ENCODE data around the gene MAML2.

MAML2 gene

DNA sequence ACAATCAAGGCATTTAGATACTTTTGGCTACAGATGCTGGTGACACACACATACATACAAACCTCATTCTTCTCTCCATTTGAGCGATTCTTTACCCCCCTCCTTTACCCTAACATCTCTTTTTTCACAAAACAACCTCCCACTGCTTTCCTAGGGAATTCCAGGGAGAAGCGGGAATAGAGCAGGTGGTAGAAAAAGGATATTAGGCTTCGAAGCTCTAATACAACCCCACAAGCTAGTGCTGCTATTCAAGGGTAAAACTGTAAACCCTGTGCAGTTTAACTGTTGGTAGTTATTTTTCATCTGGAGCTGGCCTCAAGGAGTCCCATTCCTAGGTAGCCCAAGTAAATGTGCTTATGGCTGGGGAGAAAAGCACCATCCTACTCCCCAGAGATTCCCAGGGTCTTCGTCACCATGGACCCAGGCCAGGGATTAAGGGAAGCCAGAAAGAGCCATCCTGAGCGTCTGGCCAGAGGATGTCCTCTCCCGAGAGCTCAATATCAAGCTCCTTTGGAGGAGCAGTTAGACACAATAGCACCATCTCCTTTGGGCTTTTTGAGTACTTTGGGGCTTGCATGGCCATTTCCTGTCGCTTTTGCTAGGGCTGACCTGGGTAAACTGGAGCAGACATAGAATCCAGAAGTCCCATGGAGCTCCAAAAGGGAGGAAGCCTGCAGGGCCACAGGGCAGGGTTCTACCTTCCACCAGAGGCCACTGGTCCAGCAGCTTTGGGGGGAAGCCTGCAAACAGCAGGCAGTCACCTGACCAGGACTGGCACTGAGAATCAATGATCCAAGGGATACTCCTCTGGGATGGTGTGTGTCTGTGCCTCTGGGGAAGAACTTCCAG lies 3.1 kb downstream of the MAML2 start:
- peak overlapping the region; percentile 63 for H3K4me3 ChIP-seq (ENCODE audit: low read length)
- peak; percentile 38 for DNase-seq (ENCODE audit: low read depth)
- TF ChIP-seq, protein P1, sequence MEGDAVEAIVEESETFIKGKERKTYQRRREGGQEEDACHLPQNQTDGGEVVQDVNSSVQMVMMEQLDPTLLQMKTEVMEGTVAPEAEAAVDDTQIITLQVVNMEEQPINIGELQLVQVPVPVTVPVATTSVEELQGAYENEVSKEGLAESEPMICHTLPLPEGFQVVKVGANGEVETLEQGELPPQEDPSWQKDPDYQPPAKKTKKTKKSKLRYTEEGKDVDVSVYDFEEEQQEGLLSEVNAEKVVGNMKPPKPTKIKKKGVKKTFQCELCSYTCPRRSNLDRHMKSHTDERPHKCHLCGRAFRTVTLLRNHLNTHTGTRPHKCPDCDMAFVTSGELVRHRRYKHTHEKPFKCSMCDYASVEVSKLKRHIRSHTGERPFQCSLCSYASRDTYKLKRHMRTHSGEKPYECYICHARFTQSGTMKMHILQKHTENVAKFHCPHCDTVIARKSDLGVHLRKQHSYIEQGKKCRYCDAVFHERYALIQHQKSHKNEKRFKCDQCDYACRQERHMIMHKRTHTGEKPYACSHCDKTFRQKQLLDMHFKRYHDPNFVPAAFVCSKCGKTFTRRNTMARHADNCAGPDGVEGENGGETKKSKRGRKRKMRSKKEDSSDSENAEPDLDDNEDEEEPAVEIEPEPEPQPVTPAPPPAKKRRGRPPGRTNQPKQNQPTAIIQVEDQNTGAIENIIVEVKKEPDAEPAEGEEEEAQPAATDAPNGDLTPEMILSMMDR (conservative IDR thresholded peaks at IDR 0.05; ENCODE audit: low read length): no peak

DNA sequence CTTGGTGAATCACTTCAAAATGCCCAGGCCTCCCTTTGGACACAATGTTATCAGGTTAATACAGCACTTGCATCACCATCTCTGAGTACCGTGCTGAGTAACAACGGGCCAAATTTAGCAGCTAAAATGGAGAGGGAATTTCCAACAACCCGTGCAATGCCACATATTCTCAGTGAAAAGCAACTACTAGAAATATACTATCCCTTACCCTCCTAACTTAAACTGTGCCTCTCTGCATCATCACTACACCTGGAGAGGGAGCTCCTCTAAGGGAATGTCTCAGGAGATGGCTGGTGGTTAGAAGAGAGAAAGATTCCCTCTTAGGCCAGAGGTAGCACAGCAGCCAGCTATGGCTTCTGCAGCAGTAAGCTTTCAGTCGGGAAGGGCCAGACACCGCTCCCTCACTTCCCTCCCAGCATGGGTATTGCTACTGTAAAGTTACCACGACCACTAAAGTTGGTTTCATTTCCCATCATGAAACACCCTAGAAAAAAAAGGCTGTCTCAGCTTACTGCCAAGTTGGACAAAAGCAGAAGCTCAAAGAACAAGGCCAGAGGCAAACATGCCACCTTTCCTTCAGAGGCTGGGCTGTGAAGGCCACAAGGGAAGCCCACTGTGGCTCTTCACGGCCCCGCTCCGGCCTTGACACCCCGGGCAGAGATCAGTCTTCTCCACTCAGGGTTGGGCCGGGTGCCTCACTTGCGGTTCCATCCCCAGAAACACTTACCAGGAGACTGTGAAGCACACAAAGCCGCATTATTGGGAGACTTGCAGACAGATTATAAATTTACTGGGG lies 3.9 kb downstream of the MAML2 start:
- peak overlapping the region; percentile 63 for H3K4me3 ChIP-seq (ENCODE audit: low read length)
- peak; percentile 43 for DNase-seq (ENCODE audit: low read depth)
- TF ChIP-seq, protein P1 (conservative IDR thresholded peaks at IDR 0.05; ENCODE audit: low read length): no peak

DNA sequence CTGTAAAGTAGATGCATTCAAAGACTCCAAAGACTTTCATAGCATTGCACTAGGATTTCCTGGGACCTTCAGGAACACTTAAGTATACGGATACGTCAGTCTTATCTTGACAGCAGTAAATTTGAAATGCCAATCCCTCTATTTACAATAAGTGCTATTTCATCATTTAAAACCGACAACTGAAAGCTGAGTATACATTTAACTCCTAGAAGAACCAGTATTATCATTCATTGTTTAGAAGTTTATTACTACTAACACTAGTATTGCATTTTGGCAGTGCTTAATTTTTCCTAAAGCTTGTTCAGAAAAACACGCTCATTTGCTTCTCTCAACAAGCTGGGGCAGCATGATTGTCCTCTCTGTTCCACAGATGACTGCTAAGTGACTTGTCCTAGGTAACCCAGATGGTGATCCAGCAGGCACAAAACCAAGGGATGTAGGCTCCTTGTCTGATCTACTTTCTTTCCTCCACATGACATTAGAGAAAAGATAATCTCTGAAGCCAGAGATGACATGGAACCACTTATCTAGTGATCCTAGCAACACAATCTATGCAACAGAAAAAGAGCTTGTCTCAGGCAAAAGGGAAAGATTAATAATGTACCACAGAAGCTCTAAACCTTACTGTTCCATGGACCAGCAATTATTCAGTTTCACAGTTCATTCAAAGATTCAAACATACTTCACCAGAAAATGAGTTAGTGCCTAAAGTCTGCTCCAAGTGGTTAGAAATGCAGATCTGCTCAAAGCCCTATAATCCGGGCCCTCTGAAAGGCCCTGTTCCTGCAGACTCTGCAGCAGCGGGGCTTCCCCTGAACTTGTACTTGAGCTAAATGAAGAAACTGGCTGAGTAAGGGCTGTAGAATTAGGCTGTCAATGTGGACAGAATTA lies 5.2 kb downstream of the MAML2 start:
- peak; percentile 54 for DNase-seq (ENCODE audit: low read depth)
- peak overlapping the region; percentile 63 for H3K4me3 ChIP-seq (ENCODE audit: low read length)
- TF ChIP-seq, protein P1 (conservative IDR thresholded peaks at IDR 0.05; ENCODE audit: low read length): no peak

DNA sequence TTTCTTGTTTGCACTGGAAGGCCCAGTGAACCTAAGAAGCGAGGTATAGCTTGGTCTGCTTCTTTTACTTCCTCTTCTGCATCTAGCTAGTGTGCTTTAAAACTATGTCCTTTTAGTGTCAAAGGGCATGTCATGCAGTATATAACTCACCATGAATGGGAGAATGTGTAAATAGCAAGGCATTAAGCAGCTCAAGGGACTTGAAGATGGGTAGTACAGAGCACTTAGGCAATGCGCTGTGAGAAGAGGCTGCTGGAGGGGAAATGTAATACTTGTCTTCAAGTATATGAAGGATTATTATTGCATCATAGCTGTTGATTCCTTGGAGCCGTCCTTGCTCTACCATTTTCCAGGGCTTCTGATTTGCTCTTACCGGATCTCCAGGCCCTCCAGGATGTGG lies 7.6 kb downstream of the MAML2 start:
- TF ChIP-seq, protein P1 (conservative IDR thresholded peaks at IDR 0.05; ENCODE audit: low read length): no peak
- DNase-seq (ENCODE audit: low read depth): no peak
- no peak overlapping the region for H3K4me3 ChIP-seq (ENCODE audit: low read length)

DNA sequence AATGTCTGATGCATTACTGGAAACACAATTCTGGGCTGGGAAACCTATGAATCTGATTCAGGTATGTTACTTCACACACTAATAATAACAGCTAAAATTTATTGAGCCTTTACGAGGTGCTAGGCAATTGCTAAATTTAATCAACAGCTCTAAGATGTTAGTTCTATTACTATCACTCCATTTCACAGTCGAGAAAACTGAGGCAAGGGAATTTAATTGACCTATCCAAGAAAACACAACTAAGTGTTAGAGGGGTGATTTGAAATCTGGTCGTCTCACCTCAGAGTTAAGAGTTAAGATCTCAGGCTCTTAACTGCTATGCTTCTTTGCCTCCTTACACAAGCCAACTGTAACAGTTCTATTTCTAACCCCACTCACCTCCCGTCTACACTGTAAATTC lies 8.8 kb downstream of the MAML2 start:
- H3K4me3 ChIP-seq (ENCODE audit: low read length): no peak overlapping the region
- TF ChIP-seq, protein P1 (conservative IDR thresholded peaks at IDR 0.05; ENCODE audit: low read length): no peak
- no peak for DNase-seq (ENCODE audit: low read depth)

DNA sequence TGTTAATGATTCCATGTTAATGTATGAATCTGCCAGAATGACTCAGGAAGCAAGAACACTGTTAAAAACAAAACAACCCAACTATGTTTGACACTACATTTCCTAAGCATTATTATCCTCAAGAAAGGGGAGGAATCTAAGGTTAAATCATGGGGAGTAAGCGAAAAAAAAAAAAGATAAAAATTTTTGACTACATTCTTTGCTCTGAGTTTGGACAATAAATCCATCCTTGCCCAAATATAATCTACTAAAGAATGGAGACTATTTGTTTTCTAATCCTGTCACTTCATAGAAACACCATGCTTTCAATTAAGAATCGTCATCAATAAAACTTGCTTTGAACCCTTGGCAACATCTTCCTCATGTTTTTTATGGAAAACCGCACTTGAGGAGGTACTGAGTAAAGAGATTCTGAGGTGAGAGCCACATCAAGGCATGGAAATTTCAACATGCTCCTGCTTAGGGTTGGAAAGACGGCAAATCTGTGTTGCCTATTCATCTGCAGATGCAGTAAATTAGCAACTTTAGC lies 9.7 kb downstream of the MAML2 start:
- TF ChIP-seq, protein P1 (conservative IDR thresholded peaks at IDR 0.05; ENCODE audit: low read length): no peak
- H3K4me3 ChIP-seq (ENCODE audit: low read length): no peak overlapping the region
- DNase-seq (ENCODE audit: low read depth): peak; percentile 95

All from AG10803 (cell line).